HepG2 (cell line): Measurements from ENCODE around the gene CFAP54. TPM values are rescaled to one million over a fixed set of nuclear protein-coding genes. Genes with fewer than 3 reads are reported as not detected.

Experiments used
- ATAC-seq: fragments of 200-7000 bp; cut with Tn5 transposase; 3 replicates; pipeline ENCODE4 v1.9.1; 2020; ENCODE audit warnings: mild to moderate bottlenecking, moderate library complexity
- BruUV-seq: library from RNA; stranded (reverse); fragments of 400-500 nt; replicated peaks from 2 replicates; lab custom pipeline; 2021; lab: Mats Ljungman, UMichigan
- CTCF ChIA-PET: fragments of 300-600 bp; formaldehyde crosslinking; extraction: SDS; loops from one replicate; lab custom pipeline; 2021; ENCODE audit warnings: low total read pairs, inconsistent platforms, low intra/inter-chr PET ratio; lab: Yijun Ruan, JAX
- POLR2A ChIA-PET: fragments of 350-600 bp; sonication (Branson Sonifier 250); formaldehyde crosslinking; loops from one replicate; lab custom pipeline; 2020; ENCODE audit warnings: antibody characterized with exemption, inconsistent platforms; lab: Yijun Ruan, JAX
- DNase-seq: peaks from one replicate; pipeline ENCODE4 v3.0.0-alpha.2; 2015; ENCODE audit warnings: low spot score
- FAIRE-seq: peaks from 3 replicates; lab custom pipeline; 2011; peaks lifted over from hg19 to GRCh38; lab: Jason Lieb, UNC
- H2AFZ ChIP-seq: one replicate; pipeline ENCODE4 v1.6.1; 2011; ENCODE audit warnings: low read length, inconsistent platforms
- H3K27ac ChIP-seq: fragments of 300-600 bp; 3 replicates; pipeline ENCODE4 v1.8.0; 2011; ENCODE audit warnings: mixed run types, mild to moderate bottlenecking, mixed read lengths, low read length, inconsistent platforms; ENCODE audit not compliant: insufficient read depth; ENCODE audit errors: extremely low read length
- H3K27me3 ChIP-seq, 2 experiments: fragments of 200-600 bp in 1 of 2; 2 replicates in 1 of 2; 3 replicates in 1 of 2; pipeline versions ENCODE4 v1.6.0 to v1.8.0; 2011; ENCODE audit warnings: low read length in 2 of 2, mild to moderate bottlenecking in 2 of 2, moderate library complexity in 2 of 2, inconsistent platforms in 1 of 2; ENCODE audit not compliant: insufficient read depth in 2 of 2, control insufficient read depth in 1 of 2
- H3K36me3 ChIP-seq, 2 experiments: fragments of 200-600 bp in 1 of 2; replicated peaks in 1 of 2; 2 replicates in 1 of 2; 3 replicates in 1 of 2; pipeline versions ENCODE4 v1.5.1 to v1.8.0; 2011; ENCODE audit warnings: low read length in 2 of 2, inconsistent platforms in 1 of 2; ENCODE audit not compliant: insufficient read depth in 2 of 2, control insufficient read depth in 1 of 2
- H3K4me1 ChIP-seq: 2 replicates; pipeline ENCODE4 v1.5.1; 2012; ENCODE audit warnings: low read length, inconsistent platforms; ENCODE audit not compliant: insufficient read depth
- H3K4me2 ChIP-seq: 2 replicates; pipeline ENCODE4 v1.6.0; 2011; ENCODE audit warnings: low read depth, low read length, inconsistent platforms
- H3K4me3 ChIP-seq, 3 experiments: fragments of 200-600 bp in 1 of 3; sonication (generic), shearing (Covaris generic) in 1 of 3; replicated peaks in 1 of 3; 2 replicates each; pipeline ENCODE4 v1.5.1; 2011 to 2016; ENCODE audit warnings: low read length in 3 of 3, inconsistent platforms in 2 of 3, low read depth in 2 of 3, mild to moderate bottlenecking in 2 of 3, control low read depth in 1 of 3, mixed read lengths in 1 of 3; ENCODE audit not compliant: insufficient read depth in 1 of 3
- H3K79me2 ChIP-seq: one replicate; pipeline ENCODE4 v1.6.1; 2011; ENCODE audit warnings: low read length, inconsistent platforms; ENCODE audit not compliant: insufficient read depth
- H3K9ac ChIP-seq: 2 replicates; pipeline ENCODE4 v1.6.0; 2011; ENCODE audit warnings: mild to moderate bottlenecking, low read depth, low read length, inconsistent platforms; ENCODE audit not compliant: insufficient read depth
- H3K9me3 ChIP-seq: 2 replicates; pipeline ENCODE4 v1.5.1; 2012; ENCODE audit warnings: mild to moderate bottlenecking, low read length
- H4K20me1 ChIP-seq: 2 replicates; pipeline ENCODE4 v1.6.0; 2011; ENCODE audit warnings: inconsistent platforms, mild to moderate bottlenecking, low read length, moderate library complexity; ENCODE audit not compliant: insufficient read depth
- AHR ChIP-seq: IDR thresholded peaks from 2 replicates; pipeline ENCODE4 v1.6.1; 2018; ENCODE audit warnings: missing genetic modification reagents, missing compliant biosample characterization
- BCL6 ChIP-seq: IDR thresholded peaks from 2 replicates; pipeline ENCODE4 v1.6.1; 2016; ENCODE audit warnings: missing genetic modification reagents, missing compliant biosample characterization
- CREB1 ChIP-seq, 2 experiments: fragments of 450-650 bp in 1 of 2; IDR thresholded peaks; 2 replicates each; pipeline ENCODE4 v1.6.1; 2016 to 2017; ENCODE audit warnings: control low read depth in 1 of 2, mild to moderate bottlenecking in 1 of 2, missing compliant biosample characterization in 1 of 2, missing genetic modification characterization in 1 of 2
- CREM ChIP-seq, 2 experiments: sonication (generic) in 1 of 2; formaldehyde crosslinking in 1 of 2; IDR thresholded peaks; 2 replicates each; pipeline versions ENCODE4 v1.4.0 to v1.6.1; 2016 to 2020; ENCODE audit warnings: antibody characterized with exemption in 1 of 2, mild to moderate bottlenecking in 1 of 2, missing genetic modification reagents in 1 of 2
- ESRRA ChIP-seq: sonication (generic); formaldehyde crosslinking; IDR thresholded peaks from 2 replicates; pipeline ENCODE4 v1.5.1; 2020; ENCODE audit warnings: mild to moderate bottlenecking, low read depth, missing genetic modification reagents
- FOXC1 ChIP-seq: sonication (generic); formaldehyde crosslinking; IDR thresholded peaks from 2 replicates; pipeline ENCODE4 v1.8.0; 2022; ENCODE audit warnings: mild to moderate bottlenecking, missing genetic modification reagents, borderline replicate concordance
- HNRNPLL ChIP-seq: fragments of 200-400 bp; formaldehyde crosslinking; IDR thresholded peaks from 2 replicates; pipeline ENCODE4 v1.6.1; 2017; ENCODE audit warnings: mild to moderate bottlenecking, low read depth, low read length; ENCODE audit not compliant: poor library complexity, severe bottlenecking
- PHF5A ChIP-seq: IDR thresholded peaks from one replicate; pipeline ENCODE4 v1.6.1; 2018; ENCODE audit warnings: low read depth, missing genetic modification reagents; ENCODE audit not compliant: unreplicated experiment
- PHF8 ChIP-seq: sonication (generic); formaldehyde crosslinking; IDR thresholded peaks from 2 replicates; pipeline ENCODE4 v1.5.0; 2020; ENCODE audit warnings: missing genetic modification reagents
- PLRG1 ChIP-seq: fragments of 450-650 bp; conservative IDR thresholded peaks from 2 replicates; pipeline ENCODE4 v1.6.1; 2016
- TGIF2 ChIP-seq: IDR thresholded peaks from 2 replicates; pipeline ENCODE4 v1.6.1; 2016; ENCODE audit warnings: control low read depth, missing compliant biosample characterization
- ZBTB21 ChIP-seq: sonication (generic); formaldehyde crosslinking; IDR thresholded peaks from 2 replicates; pipeline ENCODE4 v1.4.0; 2020; ENCODE audit warnings: missing genetic modification reagents
- ZFY ChIP-seq: sonication (generic); formaldehyde crosslinking; IDR thresholded peaks from 2 replicates; pipeline ENCODE4 v1.4.0; 2020; ENCODE audit warnings: missing genetic modification reagents
- ZMYM2 ChIP-seq: sonication (generic); formaldehyde crosslinking; IDR thresholded peaks from 2 replicates; pipeline ENCODE4 v1.8.0; 2022; ENCODE audit warnings: mild to moderate bottlenecking, missing genetic modification reagents
- ZNF138 ChIP-seq: sonication (generic); formaldehyde crosslinking; IDR thresholded peaks from 2 replicates; pipeline ENCODE4 v1.5.0; 2020; ENCODE audit warnings: mild to moderate bottlenecking, low read depth, missing genetic modification reagents
- ZNF616 ChIP-seq: sonication (generic); formaldehyde crosslinking; IDR thresholded peaks from 2 replicates; pipeline ENCODE4 v1.5.0; 2020; ENCODE audit warnings: low read depth, mild to moderate bottlenecking, missing genetic modification reagents
- ZNF678 ChIP-seq: sonication (generic); formaldehyde crosslinking; IDR thresholded peaks from 2 replicates; pipeline ENCODE4 v1.4.0; 2020; ENCODE audit warnings: mild to moderate bottlenecking, missing genetic modification reagents
- ZNF703 ChIP-seq: sonication (generic); formaldehyde crosslinking; IDR thresholded peaks from 2 replicates; pipeline ENCODE4 v1.5.1; 2020; ENCODE audit warnings: missing genetic modification reagents, mild to moderate bottlenecking, moderate library complexity, borderline replicate concordance
- ZNF772 ChIP-seq: sonication (generic); formaldehyde crosslinking; IDR thresholded peaks from 2 replicates; pipeline ENCODE4 v1.5.0; 2020; ENCODE audit warnings: mild to moderate bottlenecking, missing genetic modification reagents
- ZNF777 ChIP-seq: sonication (generic); formaldehyde crosslinking; IDR thresholded peaks from 2 replicates; pipeline ENCODE4 v1.4.0; 2020; ENCODE audit warnings: missing genetic modification reagents
- WGBS: methylation state at CpG from one replicate; pipeline ENCODE4 v1.1.6; 2017; ENCODE audit warnings: low lambda C conversion rate; 5-methylcytosine and 5-hydroxymethylcytosine counted together
- in situ Hi-C: cut with HindIII; loops from 2 replicates; pipeline ENCODE4 v1.10.0; 2017; ENCODE audit warnings: low pct_unique_long_range_greater_than_20kb; ENCODE audit not compliant: extremely low pct_ligation_motif_present
- intact Hi-C: fragments of 100-400 bp; cut with micrococcal nuclease; formaldehyde crosslinking; loops from one replicate; pipeline ENCODE4 v1.10.0; 2022; ENCODE audit not compliant: unreplicated experiment
- polyA plus RNA-seq, 8 experiments: library from polyadenylated mRNA; depleted of rRNA in 3 of 8; stranded (reverse) in 7 of 8; unstranded in 1 of 8; fragments of >200 nt; fragmentation: Illumina TruSeq in 4 of 8; extraction: Trizol in 4 of 8; gene quantifications; 2 replicates each; pipeline versions ENCODE4 v1.2.1 to v1.2.3, GENCODE V29; 2011 to 2016; ENCODE audit warnings: low read depth in 4 of 8, missing spikeins in 1 of 8, mixed read lengths in 1 of 8; ENCODE audit not compliant: insufficient read depth in 1 of 8
- total RNA-seq, 5 experiments: library from RNA; depleted of rRNA; stranded (reverse); fragments of >200 nt; fragmentation: Illumina TruSeq; extraction: Trizol; gene quantifications; 2 replicates each; pipeline ENCODE4 v1.2.3, GENCODE V29; 2016; ENCODE audit warnings: low read depth in 1 of 5
- TF ChIP-seq, protein P1 (sequence below), 2 experiments: fragments of 450-650 bp in 1 of 2; sonication (generic) in 1 of 2; formaldehyde crosslinking; IDR thresholded peaks; 2 replicates each; pipeline versions ENCODE4 v1.5.0 to v1.8.0; 2020 to 2022; ENCODE audit warnings: mild to moderate bottlenecking in 1 of 2, missing genetic modification reagents in 1 of 2
- TF ChIP-seq, protein P2 (sequence below): sonication (generic); formaldehyde crosslinking; IDR thresholded peaks from 2 replicates; pipeline ENCODE4 v1.4.0; 2020; ENCODE audit warnings: mild to moderate bottlenecking, missing genetic modification reagents
- TF ChIP-seq, protein P3 (sequence below): sonication (generic); formaldehyde crosslinking; IDR thresholded peaks from 2 replicates; pipeline ENCODE4 v1.4.0; 2020; ENCODE audit warnings: mild to moderate bottlenecking, missing genetic modification reagents

Gene CFAP54
- total and polyA plus RNA-seq, 2 of the 13 experiments (the other 11 are each of a cell fraction or from before 2014, with no cell fraction given): not detected

DNA sequence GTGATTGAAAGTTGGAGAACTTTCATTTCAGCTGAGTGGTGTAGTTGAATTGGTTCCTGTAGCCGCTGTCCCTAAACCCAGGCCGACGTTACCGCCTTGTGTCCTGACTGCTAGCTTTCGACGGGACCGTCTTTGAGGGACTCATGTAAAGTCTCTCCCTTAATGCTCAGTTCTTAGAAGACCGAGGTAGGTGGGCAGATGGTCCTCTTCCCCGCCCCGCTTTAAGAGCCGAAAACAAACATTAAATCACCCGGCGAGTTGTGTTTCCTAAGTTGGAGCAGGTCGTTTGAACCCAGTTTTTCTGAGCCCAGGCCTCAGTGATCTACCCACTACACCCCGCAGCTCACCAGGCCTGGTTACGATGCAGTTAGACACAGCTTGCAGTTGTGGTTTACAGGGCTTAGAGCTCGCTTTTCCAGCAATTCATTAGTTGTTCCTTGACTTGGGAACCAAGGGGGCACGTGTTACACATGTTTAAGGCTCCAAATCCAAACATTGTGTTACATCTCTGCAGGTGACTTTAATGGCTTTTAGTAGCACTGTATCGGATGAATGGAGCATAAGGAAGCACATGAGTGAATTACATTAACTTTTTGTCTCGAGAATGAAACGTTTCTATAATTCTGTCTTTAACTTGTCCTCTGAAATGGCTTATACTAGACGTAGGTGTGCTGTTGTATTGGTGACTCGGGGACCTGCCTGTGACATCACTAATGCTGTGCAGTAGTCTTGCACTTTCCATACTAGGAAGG lies 418.5 kb downstream of the CFAP54 start:
- POLR2A ChIA-PET: no interaction called here
- intact Hi-C loops (no loop called here), in situ Hi-C loops (no loop called here)
- DNase-seq (peak; percentile 15), FAIRE-seq (no peak), ATAC-seq (peak; percentile 67)
- 4% methylated on average over 21 of the region's 23 CpGs for WGBS
- peak overlapping the region; percentile 80 for H3K27ac ChIP-seq
- BruUV-seq: TSS peak; percentile 69
- H3K9ac ChIP-seq: peak overlapping the region; percentile 82
- H3K27me3 ChIP-seq: no peaks in the 10 kb centered on the region; a peak in 1 of 5 replicates
- no peaks in the 10 kb centered on the region for H3K9me3 ChIP-seq
- CTCF ChIA-PET: no interaction called here
- H3K4me1 ChIP-seq: peaks cover 23% of the 10 kb centered on the region
- H3K79me2 ChIP-seq: peaks cover 15% of the 10 kb centered on the region
- H3K4me2 ChIP-seq: peak overlapping the region; percentile 85
- H3K36me3 ChIP-seq: peaks cover 0 to 2% of the 10 kb centered on the region in 2 experiments; a peak in 1 of 5 replicates
- peak overlapping the region; percentile 82 for H2AFZ ChIP-seq
- peak overlapping the region; percentile 73 to 85 (median 81) for H3K4me3 ChIP-seq
- H4K20me1 ChIP-seq: no peaks in the 10 kb centered on the region
- TF ChIP-seq ZNF678 (CRISPR knock-in tag): 0 out of 2 replicates have a peak, but pooled peaks have one; percentile 40
- TF ChIP-seq AHR (CRISPR knock-in tag): no peak
- TF ChIP-seq TGIF2 (CRISPR knock-in tag): no peak
- peak; percentile 4 for TF ChIP-seq PHF5A (CRISPR knock-in tag)
- TF ChIP-seq ZFY: peak; percentile 3; the same call in 1 of the 2 replicates
- 0 out of 2 replicates have a peak, but pooled peaks have one; percentile 6 for TF ChIP-seq ZNF772
- 0 out of 2 replicates have a peak, but pooled peaks have one; percentile 24 for TF ChIP-seq ZMYM2
- TF ChIP-seq PHF8: no peak
- TF ChIP-seq ZNF616 (CRISPR knock-in tag): 0 out of 2 replicates have a peak, but pooled peaks have one; percentile 17
- TF ChIP-seq CREM (IDR thresholded peaks at IDR 0.05): 0 out of 2 replicates have a peak, but pooled peaks have one; percentile 12
- TF ChIP-seq CREM (CRISPR knock-in tag; IDR thresholded peaks at IDR 0.05): no peak
- TF ChIP-seq, protein P1, sequence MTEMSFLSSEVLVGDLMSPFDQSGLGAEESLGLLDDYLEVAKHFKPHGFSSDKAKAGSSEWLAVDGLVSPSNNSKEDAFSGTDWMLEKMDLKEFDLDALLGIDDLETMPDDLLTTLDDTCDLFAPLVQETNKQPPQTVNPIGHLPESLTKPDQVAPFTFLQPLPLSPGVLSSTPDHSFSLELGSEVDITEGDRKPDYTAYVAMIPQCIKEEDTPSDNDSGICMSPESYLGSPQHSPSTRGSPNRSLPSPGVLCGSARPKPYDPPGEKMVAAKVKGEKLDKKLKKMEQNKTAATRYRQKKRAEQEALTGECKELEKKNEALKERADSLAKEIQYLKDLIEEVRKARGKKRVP (CRISPR knock-in tag; IDR thresholded peaks at IDR 0.05): no peak
- TF ChIP-seq ZNF703 (CRISPR knock-in tag): no peak
- TF ChIP-seq ESRRA (CRISPR knock-in tag): 0 out of 2 replicates have a peak, but pooled peaks have one; percentile 4
- 0 out of 2 replicates have a peak, but pooled peaks have one; percentile 62 for TF ChIP-seq ZBTB21 (CRISPR knock-in tag)
- TF ChIP-seq ZNF777 (CRISPR knock-in tag): peak; percentile 70
- TF ChIP-seq ZNF138 (CRISPR knock-in tag): no peak
- TF ChIP-seq, protein P2, sequence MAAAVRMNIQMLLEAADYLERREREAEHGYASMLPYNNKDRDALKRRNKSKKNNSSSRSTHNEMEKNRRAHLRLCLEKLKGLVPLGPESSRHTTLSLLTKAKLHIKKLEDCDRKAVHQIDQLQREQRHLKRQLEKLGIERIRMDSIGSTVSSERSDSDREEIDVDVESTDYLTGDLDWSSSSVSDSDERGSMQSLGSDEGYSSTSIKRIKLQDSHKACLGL (CRISPR knock-in tag): 0 out of 2 replicates have a peak, but pooled peaks have one; percentile 16
- no peak for TF ChIP-seq HNRNPLL
- TF ChIP-seq PLRG1: no peak
- no peak for TF ChIP-seq BCL6 (CRISPR knock-in tag)
- TF ChIP-seq, protein P3, sequence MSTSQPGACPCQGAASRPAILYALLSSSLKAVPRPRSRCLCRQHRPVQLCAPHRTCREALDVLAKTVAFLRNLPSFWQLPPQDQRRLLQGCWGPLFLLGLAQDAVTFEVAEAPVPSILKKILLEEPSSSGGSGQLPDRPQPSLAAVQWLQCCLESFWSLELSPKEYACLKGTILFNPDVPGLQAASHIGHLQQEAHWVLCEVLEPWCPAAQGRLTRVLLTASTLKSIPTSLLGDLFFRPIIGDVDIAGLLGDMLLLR (CRISPR knock-in tag): 0 out of 2 replicates have a peak, but pooled peaks have one; percentile 47
- TF ChIP-seq CREB1 (IDR thresholded peaks at IDR 0.05): peak; percentile 37; the same call in 1 of the 2 replicates
- TF ChIP-seq CREB1 (CRISPR knock-in tag; IDR thresholded peaks at IDR 0.05): no peak
- 0 out of 2 replicates have a peak, but pooled peaks have one; percentile 10 for TF ChIP-seq FOXC1 (CRISPR knock-in tag)
